NCI-H510A (cell line): ENCODE results near the gene GPR84.

Experiments
- DNase-seq: peaks from one replicate; lab custom pipeline; 2025; lab: John Stamatoyannopoulos, UW

The GPR84 gene

DNA sequence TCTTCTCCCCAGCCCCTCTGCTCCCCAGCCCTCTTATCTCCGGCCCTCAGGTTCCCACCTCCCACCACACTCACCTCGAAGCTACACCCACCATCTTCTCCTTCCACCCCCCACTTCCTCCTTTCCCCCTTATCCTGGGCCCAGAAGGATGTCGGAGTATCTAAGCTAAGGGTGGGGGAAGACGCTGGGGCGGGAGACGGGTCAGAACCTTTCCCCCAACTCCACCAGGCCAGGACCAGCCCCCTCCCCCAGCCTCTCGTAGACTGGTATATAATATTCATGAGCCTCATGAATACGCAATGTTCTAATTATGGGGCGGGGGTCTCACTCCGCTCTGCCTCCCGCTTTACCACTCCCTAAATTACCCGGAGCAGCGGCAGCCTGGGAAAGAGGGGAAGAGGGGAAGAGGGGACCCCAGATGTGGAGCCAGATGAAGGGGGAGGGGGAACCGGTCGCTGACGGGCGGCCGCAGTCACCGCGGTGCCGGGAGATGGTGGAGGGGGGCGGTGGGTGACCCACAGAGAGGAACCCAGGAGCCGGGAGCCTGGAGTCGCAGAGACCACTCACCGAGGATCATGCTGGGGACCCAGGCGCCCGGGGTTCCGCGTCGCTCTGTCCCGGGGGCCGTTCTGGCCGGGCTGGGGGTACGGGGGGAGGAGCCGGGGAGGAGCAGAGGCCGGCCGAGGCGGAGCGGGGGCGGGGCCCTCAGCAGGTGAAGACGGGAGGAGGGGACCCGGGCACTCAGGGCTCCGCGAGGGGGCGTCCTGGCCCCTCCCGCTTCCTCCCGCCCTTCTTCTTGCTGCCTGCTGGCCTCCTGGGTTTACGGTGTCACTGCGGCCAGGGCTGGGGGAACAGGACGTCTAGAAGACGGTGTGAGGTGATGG, 26.6 kb upstream of the GPR84 start:
- peak; percentile 71 for DNase-seq

DNA sequence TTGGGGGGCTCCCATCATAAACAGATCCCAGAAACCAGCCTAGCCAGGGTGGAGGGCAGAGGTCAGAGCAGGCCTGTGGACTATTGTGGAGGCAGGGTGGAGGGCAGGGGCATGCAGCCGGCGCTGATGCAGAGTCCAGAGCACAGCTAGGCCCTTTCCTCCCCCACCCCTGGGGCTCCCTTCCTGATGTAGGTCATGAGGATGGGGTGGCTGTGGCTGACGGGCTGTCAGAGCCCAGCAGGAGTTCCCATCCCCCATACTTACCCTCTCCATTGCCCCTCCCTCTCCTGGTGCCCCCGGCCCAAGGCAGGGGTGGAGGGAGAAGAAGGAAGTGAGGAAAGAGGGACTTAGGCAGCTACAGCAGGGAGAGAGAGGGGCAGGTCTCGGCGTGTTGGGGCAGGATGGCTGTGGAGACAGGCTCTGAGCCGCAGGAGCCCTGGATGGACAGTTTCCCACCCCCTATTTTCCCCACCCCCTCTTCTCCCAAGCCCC, 25.9 kb upstream of the GPR84 start:
- peak; percentile 27 for DNase-seq

DNA sequence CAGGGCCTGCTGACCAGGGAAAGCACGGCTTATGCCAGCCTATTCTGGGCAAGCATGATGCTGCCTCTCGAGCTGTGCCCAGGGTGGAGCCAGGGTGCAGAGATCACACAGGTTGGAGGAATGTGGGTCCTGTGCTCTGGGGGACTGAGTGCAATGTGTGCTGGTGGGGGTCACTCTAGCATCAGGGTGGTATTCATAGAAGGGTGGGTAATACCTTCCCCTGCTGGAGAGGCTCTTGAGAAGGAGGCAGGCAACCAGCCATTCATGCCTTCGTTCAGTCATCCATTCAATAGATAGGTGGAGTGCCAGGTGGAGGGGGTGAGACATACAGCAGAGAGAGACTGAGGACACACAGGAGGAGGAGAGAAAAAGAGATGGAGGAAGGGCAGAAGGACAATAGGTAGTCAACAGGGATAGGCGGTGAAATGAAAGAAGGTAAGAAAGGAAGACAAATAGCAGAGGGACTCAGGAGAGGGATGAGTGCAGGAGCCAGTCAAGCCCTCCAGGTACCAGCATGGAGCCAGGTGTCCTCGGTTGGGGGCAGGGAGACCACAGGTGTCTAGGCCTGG, 25.4 kb upstream of the GPR84 start:
- no peak for DNase-seq

DNA sequence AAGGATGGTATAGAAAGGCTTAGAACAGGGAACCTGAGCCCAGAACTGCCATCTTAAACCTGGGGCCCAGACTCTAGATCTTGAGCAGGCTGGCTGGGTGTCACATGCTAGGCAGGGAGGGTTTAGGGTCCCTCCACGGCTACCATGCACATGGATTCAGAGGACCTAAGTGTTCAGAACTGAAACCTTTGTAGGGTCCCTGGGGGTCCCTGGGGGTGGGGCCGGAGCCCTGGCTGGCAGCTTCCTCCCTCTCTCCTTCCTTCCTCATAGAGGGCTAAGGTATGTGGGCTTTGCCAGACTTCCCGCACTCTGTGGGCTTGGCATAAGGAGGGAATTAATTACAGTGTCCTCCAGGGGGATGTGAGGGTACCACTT, 24.8 kb upstream of the GPR84 start:
- no peak for DNase-seq

DNA sequence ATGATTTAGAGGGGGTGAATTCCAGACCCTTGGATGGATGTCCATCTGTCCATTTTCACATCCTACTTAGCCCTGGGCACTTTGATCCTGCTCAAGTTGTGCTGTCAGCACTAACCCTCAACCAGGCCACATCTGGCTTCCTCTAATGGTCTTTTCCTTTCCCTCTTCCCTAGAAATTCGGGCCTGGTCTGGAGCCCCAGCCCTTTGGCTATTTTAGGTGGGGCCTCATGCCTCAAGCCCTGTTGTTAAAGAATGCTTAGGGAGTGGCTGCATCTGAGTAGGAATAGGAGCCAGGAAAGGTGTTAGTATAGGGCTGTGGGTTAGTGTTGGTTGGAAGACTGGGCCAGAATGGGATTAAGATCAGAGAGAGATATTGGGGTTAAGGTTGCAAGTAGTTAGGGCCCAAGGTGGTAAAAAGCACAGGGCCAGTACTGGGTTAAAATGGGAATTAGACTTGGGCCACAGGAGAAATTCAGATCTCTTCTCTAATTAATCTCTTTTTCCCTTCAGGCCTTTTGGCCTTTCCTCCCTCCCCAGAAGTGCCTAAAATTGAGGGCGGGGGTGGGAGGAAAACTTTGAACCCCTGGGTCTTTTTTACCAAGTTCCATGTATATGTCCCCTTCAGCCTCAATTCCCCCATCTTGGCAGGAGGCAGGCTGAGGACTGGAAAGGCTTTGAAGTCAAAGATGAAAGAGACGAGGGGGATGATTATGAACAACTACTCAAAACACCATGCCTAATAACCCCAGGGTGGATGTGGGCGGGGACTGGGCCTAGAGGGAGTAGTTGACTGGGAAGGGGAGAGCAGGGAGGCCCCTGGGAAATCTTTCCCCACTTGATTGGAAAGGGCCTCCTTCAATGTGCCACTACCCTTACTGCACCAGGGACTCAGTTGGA, 24.2 kb upstream of the GPR84 start:
- DNase-seq: no peak

DNA sequence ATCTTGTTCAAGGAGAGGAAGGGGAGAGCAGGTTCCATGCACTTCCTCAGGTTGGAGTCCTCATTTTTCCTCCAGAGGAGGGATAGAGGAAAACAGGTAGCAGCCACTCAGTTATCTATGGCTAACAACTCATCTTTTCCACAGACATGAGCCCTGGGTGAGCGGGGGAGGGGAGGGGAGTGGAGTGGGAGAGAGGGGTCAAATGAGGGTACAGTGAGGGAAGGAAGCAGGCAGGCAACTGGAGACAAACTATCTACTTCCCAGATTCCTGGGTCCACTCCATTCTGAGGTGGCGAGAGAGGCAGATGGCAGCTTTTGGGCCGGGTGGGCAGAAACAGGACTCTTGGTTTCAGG, 22.8 kb upstream of the GPR84 start:
- no peak for DNase-seq

DNA sequence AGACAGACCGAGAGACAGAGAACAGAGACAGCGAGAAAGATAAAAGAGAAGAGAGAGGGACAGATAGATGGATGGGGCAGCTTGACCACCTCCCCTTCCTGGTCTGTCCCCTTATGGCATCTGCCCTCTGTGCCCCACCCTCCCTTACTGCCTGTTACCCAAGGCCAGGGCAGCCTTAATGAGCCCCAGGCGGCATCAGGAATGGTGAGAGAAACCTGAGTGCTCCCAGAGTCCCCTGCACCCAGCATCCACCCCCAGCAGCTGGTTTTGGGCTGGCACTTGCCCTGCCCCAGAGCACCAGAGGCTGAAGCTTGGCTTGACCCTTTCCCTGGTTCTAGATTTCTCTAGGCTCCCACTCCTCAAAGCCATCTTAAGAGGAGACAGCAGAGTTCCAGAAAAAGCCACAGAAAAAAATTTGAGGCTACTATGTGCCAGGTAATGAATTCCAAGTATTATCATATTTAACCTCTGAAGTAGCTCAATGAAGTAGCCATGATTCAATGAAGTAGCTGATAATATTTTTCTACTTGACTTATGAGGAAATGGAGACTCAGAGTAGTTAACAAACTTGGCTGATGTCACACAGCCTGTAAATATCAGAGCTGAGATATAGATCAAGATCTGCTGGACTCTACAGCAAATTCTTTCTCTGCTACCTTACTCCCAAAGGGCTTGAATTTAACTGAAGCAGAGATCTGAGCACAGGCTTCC, 22.3 kb upstream of the GPR84 start:
- no peak for DNase-seq

DNA sequence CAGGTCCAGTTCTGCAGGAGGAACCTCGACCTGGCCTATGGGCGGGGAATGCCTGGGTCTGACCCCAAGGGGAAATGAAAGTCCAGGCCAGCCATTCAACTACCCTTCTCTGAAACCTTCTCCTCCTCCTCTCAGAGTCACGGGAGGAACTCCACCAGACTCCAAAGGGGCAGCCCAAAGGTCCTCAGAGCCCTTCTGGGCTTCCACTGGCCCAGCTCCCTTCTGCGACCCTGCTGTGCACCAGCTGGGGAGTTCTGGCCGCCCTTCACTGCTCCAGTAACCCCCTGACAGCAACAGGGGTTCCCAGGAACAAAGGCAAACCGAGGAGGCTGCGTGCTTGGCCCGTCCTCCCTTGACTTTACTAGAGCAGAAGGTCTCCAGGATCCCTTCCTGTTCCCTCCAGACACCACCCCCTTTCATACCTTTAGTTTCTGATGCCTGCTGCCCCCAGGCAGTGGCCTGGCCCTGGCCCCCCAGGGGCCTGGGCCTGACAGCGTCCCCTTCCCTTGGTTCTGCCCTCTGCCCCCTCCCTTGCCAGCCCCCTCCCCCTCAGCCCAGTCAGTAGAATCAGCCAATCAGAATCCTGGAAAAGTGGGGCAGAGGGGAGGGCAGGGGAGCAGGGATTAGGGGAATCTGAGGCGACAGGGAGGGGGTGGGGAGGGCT, 21.1 kb upstream of the GPR84 start:
- no peak for DNase-seq

DNA sequence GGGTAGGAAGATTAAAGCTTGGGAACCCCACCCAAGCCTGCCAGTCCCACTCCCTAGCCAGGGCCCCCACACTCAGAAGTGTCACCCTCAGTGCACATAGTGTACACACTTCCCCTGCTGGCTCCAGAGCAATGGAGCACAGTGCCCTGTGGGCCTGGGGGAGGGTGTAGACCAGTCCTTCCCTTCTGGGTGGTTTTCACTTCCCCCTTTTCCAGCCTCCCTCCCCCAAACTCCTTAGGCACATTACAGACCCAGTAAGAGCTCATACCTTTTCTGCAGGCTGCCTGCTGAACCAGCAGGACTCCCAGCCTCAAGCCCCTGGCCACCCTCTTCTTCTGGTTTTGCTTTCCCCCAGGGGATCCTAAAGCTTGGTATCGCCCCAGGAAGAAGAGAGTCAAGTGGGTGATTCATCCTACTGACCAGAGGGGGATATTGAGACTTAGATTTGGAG, 20.3 kb upstream of the GPR84 start, which contains the start of gene ZNF385A:
Gene ZNF385A (minus strand): TSS at position 143 of the 451 bp plus-strand sequence. CDS start 219 bp downstream, outside the sequence.
- no peak for DNase-seq

DNA sequence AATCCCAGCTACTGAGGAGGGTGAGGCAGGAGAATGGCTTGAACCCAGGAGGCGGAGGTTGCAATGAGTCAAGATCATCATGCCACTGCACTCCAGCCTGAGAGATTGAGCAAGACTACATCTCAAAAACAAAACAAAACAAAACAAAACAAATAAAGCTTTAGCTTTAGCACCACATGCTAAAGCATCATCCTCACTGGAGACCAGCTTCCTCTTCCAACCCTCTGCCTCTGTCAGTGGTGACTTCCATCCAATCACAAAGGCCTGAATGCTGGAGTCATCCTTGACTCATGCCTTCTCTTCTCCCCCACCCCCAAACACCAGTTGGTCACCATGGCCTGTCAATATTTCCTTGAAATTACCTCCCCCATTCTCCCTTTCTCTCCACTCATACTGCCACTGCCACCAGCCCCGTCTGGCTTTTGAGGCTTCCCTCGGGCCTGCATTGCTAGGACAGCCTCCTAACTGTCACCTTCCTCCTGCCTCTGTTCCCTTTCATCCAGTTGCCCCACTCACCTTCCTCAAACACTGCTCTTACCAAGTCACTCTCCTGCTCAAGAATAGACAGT, 18.8 kb upstream of the GPR84 start:
- no peak for DNase-seq

DNA sequence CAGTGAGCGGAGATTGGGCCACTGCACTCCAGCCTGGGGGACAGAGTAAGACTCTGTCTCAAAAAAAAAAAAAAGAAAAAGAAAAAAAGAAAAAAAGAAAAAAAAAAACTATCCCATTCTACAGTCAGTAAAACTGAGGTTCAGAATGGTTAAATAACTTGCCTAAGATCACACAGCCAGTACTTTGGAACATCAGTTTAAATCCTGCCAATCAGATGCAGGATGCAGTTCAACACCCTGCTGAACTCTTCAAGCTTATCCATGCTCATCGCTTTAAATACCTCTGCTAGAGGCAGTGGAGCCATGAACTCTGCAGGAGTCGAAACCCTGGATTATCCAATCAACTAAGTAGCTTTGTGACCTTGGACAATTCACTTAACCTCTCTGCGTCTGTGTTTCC, 16.9 kb upstream of the GPR84 start:
- no peak for DNase-seq

DNA sequence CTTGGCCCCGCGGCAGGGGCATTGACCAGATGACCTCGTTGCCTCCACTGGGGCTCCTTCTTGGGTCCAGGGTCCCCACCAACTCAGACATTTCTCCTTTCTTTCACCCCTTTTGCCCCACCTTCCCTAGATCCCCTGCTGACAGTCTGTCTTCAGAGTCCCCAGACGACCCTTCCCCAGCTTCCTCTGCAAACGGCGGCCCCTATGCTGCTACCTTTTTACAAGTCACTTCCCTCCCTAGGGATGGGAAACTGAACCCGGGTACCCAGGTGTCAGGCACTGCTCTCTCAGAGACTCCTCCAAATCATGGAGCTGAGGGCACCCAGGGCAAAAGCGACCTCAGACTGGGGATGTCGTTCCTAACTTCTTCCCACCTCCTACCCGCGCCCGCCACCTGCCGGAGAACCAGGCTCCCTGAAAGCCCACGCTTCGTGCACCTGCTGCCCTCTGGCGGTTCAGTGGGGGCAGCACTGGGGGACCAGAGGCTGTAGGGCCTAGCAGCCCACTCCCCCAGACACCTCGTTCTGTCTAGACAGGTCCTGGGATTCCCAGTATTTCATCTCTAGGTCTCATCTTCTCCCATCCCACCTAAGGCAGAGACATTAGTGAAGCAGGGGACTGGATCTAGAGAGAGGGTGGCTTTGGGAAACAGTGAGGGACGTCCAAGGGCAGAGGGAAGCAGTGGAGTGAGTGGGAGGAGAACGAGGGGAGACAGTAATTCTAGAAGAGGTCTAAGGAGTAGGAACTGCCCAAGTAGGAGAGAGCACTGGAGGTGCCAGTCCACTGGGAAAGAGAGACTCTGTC, 15.3 kb upstream of the GPR84 start:
- peak; percentile 81 for DNase-seq

DNA sequence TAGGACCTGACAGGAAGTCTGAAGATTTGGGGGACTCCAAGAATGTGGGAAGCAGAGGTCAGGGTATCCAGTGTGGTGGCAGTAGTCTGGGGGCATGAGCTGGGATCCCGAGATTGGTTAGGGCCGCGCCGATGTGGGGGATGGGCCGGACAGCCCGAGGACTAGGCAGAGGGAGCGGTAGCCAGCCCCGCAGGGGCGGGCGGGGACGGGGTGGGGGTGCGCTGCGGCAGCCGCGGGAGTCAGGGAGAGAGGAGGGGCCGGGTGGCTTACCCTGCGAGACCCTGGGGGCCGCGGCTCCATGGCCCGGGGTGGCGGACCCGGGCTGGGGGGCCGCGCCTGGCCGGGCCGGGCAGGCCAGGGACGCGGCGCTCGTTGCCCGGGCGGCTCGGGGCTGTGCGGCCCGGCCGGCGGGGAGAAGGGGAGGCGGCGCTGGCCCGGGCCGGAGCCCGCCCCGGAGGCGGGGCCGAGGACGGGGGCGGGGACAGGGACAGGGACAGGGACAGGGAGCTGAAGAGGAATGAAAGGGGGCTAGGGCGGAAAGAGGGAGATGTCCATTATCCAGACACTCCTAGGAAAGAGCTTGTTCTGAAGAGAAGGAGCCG, 14.6 kb upstream of the GPR84 start:
- DNase-seq: peak; percentile 39

DNA sequence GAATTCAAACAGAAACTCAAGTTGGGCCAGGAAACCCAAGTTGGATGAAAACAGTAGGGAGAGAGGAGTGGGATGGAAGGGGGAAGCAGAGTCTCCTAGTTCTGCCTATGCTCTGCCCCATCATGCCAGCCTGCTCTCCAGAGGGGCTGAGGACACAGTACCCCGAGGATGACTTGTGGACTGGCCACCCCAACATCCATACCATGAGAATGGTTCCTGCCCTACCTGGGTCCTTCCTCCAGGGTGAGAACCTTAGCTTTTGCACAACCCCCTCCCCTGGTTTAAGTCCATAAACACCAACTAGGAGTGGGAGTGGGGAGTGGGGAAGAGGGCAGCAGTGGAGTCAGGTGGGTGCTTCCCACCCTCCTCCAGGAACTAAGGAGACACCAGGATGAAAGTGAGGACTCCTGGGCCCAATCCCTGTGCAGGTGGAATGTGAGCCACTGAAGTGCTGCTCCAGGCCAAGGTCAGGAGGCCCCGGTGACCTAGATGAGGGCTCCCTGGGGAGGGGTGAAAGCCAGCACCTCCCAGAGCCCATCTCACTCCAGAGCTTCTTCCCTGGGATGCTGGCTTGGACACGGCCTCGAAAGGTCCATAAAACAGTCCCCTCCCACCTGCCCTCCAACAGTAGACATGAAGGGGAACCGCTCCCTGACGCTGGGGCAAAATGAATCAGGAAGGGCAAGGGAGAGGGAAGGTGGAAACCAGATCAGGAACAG, 13.7 kb upstream of the GPR84 start:
- DNase-seq: no peak

DNA sequence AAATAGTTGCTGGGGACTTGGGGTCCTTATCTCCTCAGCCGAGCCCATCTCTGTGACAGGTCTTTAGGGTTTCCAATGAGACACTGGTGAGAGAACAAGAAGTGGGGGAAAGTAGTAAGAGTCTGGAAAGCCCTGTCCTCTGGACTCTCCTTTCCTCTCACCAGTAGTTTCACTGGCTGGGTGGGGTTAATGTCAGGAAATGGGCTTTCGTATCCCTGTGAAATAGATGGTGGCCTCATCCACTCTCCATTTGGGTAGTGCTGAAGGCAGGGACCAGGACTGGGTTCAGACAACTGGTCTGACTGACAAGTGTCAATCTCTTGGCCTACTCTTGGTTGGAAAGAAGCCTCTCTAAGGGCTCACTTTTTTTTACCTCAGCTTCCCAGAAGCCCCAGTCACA, 12.7 kb upstream of the GPR84 start:
- no peak for DNase-seq

DNA sequence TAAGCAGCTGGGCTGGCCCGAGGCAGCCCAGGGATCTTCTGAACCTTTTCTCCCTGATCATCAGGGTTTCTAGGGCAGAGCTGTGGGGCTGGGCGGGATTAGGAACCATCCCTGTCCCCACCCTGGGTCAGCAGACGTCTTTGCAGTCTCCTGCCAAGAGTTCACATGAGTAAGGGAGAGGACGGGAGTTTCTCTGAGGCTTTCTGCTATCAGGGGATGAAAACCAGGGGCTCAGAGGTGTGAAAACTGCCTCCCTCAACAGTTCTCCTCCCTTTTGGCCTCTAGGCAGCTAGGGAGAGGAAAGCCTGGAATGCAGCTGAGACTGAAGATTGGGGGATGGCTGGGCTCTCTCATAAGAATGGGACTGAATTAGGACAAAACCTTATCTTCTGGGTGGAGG, 12.3 kb upstream of the GPR84 start:
- no peak for DNase-seq

DNA sequence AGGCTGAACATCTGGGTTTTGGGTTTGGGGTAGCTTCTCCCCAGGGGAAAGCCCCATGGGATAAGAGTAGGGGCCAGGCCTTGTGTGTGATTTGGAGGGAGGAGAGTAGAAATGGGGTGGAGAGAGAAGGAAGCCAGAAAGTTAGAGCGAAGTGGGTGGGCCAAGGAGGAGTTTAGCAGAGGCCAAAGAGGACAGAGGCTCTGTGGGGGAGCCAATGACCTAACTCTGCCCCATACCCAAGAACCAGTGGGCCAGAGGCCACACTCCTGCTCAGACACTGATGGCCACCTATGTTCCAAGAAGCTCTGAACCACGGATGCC, 10.9 kb upstream of the GPR84 start:
- no peak for DNase-seq

DNA sequence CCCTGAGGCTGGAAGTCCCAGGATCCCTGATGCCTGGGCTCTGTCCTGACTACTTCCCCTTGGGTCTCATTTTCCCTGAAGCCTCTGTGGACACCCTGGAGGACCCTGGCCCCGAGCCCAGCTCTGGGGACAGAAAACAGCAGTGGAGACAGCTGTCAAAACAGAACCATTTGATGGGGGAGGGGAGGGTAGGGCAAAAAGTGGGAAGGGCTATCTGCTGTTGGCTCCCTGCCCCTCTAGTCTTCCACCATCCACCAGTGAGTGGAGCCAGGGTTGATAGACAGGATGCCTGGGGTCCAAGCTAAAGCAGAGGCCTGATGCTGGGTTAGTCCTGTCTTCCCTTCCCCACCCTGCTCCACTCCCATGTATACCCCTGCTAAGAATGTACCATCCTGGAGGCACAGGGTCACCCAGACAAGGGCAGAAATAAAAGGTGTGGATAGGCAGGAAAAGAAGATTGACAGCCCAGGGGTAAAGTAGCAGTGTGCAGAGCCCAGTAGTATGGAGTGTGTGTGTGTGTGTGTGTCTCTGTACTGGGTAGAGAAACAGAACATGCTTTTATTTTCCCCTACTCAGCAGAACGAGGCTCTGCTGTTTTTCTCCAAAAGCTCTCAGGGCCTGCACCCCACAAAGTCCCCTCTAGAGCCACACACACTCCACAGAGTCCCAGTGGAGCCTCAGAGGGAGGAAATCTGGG, 10.4 kb upstream of the GPR84 start:
- peak; percentile 34 for DNase-seq
